GM21737 (cell line): ENCODE data around the gene PHF19.

Experiments used
- ATAC-seq: cut with Tn5 transposase; IDR thresholded peaks from one replicate; pipeline ENCODE4 v1.9.1; 2021; ENCODE audit warnings: mild to moderate bottlenecking, moderate library complexity; ENCODE audit not compliant: unreplicated experiment

PHF19 gene

GRCh38 chr9:120875195-120875565 is 1.8 kb downstream of the PHF19 start:
- ATAC-seq = no peak

- ATAC-seq = no peak
Observed at GRCh38 chr9:120874226-120875194, 2.5 kb downstream of the PHF19 start.

GRCh38 chr9:120873512-120873911 is 3.5 kb downstream of the PHF19 start:
- ATAC-seq = no peak

GRCh38 chr9:120872791-120873502 is 4.0 kb downstream of the PHF19 start:
- ATAC-seq = no peak

DNA sequence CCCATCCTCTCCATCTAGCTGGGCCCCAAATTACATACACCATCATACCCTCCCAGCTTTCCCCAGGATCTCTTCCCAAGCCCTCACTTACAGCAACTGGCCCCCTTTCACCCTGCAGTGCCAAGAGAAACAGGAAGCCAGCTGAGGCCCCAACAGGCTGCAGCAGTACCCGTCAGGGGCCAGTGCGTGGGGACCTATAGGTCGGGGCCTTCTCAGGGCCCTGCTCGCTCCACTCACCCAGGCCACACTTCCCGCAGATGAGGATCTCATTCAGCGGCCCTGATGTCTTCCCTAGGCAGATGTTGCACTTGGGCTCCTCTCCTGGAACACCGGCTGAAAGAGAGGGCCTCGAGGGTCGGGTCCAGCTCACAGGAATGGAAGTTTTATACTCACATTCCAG is 6.8 kb downstream of the PHF19 start:
- no peak for ATAC-seq

DNA sequence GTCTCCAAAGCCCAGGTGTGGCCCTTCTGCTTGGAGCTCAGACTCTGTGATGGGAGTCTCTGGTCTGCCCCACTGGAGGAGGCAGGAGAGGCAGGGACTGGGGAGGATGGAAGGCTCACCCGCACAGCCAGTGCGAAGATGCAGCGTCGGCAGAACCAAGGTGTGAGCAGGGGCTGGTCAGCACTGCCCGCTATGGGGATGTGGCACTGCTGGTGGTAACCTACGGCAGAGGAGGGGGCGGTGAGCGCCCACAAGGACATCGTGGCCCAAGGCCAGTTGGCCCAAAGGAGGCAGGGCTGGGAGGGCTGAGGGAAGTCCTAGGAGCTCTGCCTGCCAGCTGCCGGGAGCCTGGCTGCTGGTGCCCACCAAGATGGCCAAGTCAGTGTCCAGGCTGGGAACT is 7.3 kb downstream of the PHF19 start:
- ATAC-seq = no peak

- no peak for ATAC-seq
Observed at GRCh38 chr9:120869360-120869687, 7.7 kb downstream of the PHF19 start.

- ATAC-seq = peak; percentile 82
Observed at GRCh38 chr9:120868676-120869359, 8.2 kb downstream of the PHF19 start.

DNA sequence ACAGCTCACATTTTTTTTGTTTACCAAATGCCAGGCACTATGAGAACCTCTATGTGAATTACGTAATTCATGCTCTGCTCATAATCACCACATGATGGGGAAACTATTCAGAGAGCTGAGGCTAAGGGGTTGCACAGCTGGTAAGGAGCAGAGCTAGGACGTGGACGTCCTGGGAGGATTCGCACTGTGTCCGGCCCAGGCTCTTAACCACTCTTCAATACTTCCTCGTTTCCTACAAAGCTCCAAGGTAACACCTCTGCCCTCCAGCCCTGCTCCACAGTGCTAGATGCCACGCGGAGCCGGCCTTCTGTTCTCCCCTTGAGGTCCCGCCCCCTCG is 8.7 kb downstream of the PHF19 start:
- ATAC-seq = no peak

DNA sequence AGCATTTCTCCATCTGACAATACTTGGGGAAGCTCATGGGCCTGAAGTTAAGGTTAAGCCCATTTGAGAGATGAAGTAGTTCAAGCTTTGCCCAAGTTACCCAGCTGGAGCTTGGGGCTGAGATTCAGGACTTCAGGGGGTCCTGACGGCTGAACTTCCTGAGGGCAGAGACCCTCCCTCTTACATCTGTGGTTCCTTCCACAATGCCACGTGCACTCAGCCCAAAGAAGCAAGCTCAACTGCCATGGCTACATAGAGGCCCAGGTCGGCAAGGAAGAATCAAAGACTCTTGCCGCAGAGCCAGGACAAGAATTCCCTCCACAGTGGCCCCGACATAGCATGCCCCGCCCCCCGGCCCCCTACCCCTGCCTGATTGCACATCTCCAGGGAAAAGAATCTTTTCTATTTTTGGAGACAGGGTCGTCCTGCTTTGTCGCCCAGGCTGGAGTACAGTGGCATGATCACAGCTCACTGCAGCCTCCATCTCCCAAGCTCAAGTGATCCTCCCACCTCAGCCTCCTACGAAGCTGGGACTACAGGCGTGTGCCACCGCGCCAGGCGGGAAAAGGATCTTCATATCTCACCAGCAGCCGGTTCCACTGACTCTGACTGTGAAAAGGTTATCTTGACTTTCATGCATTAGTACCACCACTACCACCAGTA is 9.2 kb downstream of the PHF19 start:
- no peak for ATAC-seq

GRCh38 chr9:120866651-120867050 is 10.3 kb downstream of the PHF19 start:
- ATAC-seq = no peak

DNA sequence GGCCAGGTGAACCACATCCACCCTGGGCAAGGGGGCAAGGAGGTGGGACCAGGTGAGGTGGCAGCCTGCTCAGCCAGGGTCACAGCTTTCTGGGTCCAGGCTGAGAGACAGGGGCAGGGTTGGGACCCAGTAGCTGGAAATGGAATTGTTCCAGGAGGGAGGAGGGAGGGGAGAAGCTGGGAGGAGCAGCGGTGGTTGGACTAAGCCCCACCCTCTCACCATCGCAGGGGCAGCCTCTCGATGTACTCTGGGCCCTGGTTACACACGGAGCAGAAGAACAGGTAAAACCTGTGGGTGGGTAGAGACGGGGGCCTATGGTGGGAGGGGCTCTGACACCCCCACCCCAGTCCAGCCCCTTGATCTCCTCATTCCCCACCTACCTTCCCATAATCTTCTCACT is 11.2 kb downstream of the PHF19 start:
- ATAC-seq = no peak

DNA sequence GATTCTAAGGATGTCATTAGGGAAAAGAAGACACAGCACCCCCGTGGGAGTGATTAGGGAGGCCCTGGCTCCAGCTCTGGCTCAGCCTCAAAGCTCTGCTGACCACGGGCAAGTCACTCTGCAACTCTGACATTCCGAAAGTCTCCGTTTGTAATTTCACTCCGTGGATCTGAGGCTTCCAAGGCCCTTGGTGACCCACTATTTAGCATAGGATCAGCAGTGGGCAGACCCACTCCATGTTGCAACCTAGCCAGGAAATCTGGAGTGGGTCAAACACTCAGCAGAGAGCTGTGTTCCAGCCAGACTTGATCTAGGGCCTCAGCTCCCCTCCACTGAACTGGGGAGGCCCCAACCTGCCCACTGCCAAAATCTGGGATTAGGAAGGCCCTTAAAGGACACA is 11.8 kb downstream of the PHF19 start:
- ATAC-seq = no peak

GRCh38 chr9:120864719-120865118 is 12.3 kb downstream of the PHF19 start:
- ATAC-seq = no peak

DNA sequence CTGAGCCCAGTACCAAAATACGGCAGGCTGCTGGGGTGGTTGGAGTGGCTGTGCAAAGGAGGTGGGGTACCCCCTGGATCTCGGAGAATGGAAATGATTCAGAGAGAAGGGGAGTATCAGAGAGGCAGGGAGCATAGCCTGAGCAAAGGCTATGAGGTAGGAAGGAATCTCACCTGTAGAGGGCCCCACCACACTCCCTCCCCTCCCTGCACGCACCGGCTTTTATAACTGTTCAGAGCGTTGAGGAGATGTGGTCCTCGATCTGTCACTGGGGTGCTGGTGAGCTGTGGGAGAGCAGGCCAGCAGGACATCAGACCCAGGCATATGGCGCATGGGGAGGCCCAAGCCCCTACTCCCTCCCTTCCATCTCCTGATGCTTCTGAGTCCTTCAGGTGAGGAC is 13.2 kb downstream of the PHF19 start:
- ATAC-seq = no peak

DNA sequence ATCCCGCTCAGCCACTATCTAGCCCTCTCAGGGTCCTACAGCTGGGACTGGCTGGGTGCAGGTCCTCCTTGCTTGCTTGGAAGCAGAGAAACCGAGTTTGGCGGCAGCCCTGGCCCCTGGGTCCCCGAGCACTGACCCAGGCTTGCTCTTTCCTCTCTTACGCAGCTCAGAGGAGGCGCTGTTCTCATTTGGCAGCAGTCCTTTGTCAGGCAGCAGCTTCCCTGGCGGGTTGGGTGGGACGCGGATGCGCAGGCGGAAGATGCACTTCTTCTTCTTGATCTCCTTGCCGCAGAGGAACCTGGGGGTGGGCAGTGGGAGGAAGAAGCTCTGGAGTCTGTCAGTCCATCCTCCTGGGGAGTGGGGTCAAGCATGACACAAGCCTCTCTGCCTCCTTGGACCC is 14.5 kb downstream of the PHF19 start:
- no peak for ATAC-seq

DNA sequence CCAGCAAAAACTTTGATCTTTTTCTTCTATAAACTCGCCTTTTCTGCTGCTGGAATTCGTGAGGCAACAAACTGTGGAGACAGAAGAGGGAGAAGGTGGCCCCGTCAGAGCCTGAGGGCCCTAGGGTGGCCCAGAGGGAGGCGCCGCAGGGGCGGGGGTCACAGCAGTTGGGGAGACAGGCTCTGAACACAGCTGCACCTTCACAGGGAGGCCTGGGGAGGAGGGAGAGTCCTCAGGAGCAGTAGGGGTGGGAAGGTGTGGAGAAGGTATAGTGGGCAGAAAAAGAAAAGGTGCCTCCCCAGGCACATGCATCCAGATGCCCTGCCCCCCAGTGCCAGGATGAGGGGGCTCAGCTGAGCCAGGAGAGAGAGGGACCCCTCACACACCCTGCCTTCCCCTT is 15.1 kb downstream of the PHF19 start:
- no peak for ATAC-seq

- ATAC-seq = no peak
Observed at GRCh38 chr9:120860083-120860482, 16.9 kb downstream of the PHF19 start.

DNA sequence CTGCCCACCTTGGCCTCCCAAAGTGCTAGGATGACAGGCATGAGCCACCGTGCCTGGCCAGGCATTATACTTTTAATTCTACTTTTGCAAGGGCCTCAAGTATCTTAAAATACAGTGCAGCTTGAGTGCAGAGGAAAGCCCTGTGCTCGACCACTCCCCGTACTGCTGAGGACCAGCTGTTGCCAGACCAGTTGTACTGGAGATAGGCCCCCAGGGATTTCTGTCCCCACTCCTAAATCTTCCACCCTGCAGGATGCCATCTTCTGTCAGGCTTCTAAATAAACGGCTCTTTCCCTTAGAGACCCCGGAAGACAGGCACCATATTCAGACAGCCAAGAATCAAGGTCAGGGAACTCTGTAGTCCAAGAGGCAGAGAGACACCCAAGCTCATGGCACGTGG is 17.6 kb downstream of the PHF19 start:
- no peak for ATAC-seq

DNA sequence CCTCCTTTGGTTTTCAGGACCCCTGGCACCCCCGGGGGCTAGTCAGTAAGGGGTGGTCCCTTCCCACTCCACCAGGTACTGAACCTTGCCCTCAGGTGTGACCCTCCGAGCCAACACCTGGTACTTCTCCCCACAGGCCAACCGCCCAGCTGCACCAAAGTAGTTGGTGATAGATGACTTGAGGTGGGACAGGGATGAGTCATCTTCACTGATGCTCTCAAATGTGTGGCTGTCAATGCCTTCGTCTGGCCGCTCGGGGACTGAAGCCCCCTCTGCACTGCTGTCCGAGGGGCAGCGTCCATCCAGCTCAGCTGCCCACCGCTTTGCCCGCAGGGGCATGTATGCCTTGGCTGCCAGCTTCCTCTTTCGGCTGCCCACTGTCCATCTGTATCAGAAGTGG is 19.1 kb downstream of the PHF19 start:
- ATAC-seq = no peak

GRCh38 chr9:120857481-120857880 is 19.5 kb downstream of the PHF19 start:
- no peak for ATAC-seq
